ENCODE measurements around the gene CCT8L2.
"Not testable (repeated sequence)": the region's sequence is repeated elsewhere in the genome, so short reads cannot be mapped to it uniquely, and the experiment has no call there.

The CCT8L2 gene, protein sequence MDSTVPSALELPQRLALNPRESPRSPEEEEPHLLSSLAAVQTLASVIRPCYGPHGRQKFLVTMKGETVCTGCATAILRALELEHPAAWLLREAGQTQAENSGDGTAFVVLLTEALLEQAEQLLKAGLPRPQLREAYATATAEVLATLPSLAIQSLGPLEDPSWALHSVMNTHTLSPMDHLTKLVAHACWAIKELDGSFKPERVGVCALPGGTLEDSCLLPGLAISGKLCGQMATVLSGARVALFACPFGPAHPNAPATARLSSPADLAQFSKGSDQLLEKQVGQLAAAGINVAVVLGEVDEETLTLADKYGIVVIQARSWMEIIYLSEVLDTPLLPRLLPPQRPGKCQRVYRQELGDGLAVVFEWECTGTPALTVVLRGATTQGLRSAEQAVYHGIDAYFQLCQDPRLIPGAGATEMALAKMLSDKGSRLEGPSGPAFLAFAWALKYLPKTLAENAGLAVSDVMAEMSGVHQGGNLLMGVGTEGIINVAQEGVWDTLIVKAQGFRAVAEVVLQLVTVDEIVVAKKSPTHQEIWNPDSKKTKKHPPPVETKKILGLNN

GRCh38 chr22:16592710-16593109 lies at the start of gene CCT8L2:
CCT8L2 (minus strand) TSS chr22:16592810; CDS start chr22:16592550, 260 bp downstream.
- H3K4me1 ChIP-seq (ENCODE audit: insufficient read depth, low read length); H3K79me2 ChIP-seq (ENCODE audit: insufficient read depth, low read length); H3K27ac ChIP-seq (ENCODE audit: low read length); ATAC-seq (ENCODE audit: insufficient read depth, low read depth); H3K27me3 ChIP-seq (ENCODE audit: insufficient read depth, low read length, poor library complexity); H3K4me2 ChIP-seq (ENCODE audit: insufficient read depth, low read length); H3K36me3 ChIP-seq (ENCODE audit: insufficient read depth, low read length); H4K20me1 ChIP-seq (ENCODE audit: insufficient read depth, low read length); H3K4me3 ChIP-seq (ENCODE audit: low read depth in 1 of 2, low read length in 2 of 2); H2AFZ ChIP-seq (ENCODE audit: low read depth, low read length); H3K9ac ChIP-seq (ENCODE audit: low read depth, low read length); H3K9me3 ChIP-seq (ENCODE audit: insufficient read depth, low read length, severe bottlenecking); DNase-seq: not testable (repeated sequence)

- not testable (repeated sequence) for H4K20me1 ChIP-seq (ENCODE audit: insufficient read depth, low read length); ATAC-seq (ENCODE audit: insufficient read depth, low read depth); DNase-seq; H3K27ac ChIP-seq (ENCODE audit: low read length); H3K4me2 ChIP-seq (ENCODE audit: insufficient read depth, low read length); H3K4me3 ChIP-seq (ENCODE audit: low read depth in 1 of 2, low read length in 2 of 2); H3K36me3 ChIP-seq (ENCODE audit: insufficient read depth, low read length); H2AFZ ChIP-seq (ENCODE audit: low read depth, low read length); H3K9me3 ChIP-seq (ENCODE audit: insufficient read depth, low read length, severe bottlenecking); H3K9ac ChIP-seq (ENCODE audit: low read depth, low read length); H3K4me1 ChIP-seq (ENCODE audit: insufficient read depth, low read length); H3K27me3 ChIP-seq (ENCODE audit: insufficient read depth, low read length, poor library complexity)
- H3K79me2 ChIP-seq (ENCODE audit: insufficient read depth, low read length): peaks cover 27% of the 10 kb centered on the region
Observed at GRCh38 chr22:16635442-16635841, 42.8 kb upstream of the CCT8L2 start.

DNA sequence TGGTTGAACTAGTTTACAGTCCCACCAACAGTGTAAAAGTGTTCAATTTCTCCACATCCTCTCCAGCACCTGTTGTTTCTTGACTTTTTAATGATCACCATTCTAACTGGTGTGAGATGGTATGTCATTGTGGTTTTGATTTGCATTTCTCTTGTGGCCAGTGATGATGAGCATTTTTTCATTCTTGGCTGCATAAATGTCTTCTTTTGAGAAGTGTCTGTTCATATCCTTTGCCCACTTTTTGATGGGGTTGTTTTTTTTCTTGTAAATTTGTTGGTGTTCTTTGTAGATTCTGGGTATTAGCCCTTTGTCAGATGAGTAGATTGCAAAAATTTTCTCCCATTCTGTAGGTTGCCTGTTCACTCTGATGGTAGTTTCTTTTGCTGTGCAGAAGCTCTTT lies 41.5 kb upstream of the CCT8L2 start:
- H3K4me2 ChIP-seq (ENCODE audit: insufficient read depth, low read length); H3K9ac ChIP-seq (ENCODE audit: low read depth, low read length); ATAC-seq (ENCODE audit: insufficient read depth, low read depth); H3K4me3 ChIP-seq (ENCODE audit: low read depth in 1 of 2, low read length in 2 of 2); H3K4me1 ChIP-seq (ENCODE audit: insufficient read depth, low read length); H3K36me3 ChIP-seq (ENCODE audit: insufficient read depth, low read length); H3K9me3 ChIP-seq (ENCODE audit: insufficient read depth, low read length, severe bottlenecking); H4K20me1 ChIP-seq (ENCODE audit: insufficient read depth, low read length); H3K27ac ChIP-seq (ENCODE audit: low read length); DNase-seq; H3K27me3 ChIP-seq (ENCODE audit: insufficient read depth, low read length, poor library complexity); H2AFZ ChIP-seq (ENCODE audit: low read depth, low read length): not testable (repeated sequence)
- H3K79me2 ChIP-seq (ENCODE audit: insufficient read depth, low read length): peaks cover 37% of the 10 kb centered on the region

GRCh38 chr22:16628476-16628875 lies 35.9 kb upstream of the CCT8L2 start:
- not testable (repeated sequence) for H3K4me1 ChIP-seq (ENCODE audit: insufficient read depth, low read length); H3K9ac ChIP-seq (ENCODE audit: low read depth, low read length); ATAC-seq (ENCODE audit: insufficient read depth, low read depth); H3K36me3 ChIP-seq (ENCODE audit: insufficient read depth, low read length); H4K20me1 ChIP-seq (ENCODE audit: insufficient read depth, low read length); H3K4me3 ChIP-seq (ENCODE audit: low read depth in 1 of 2, low read length in 2 of 2); H3K27me3 ChIP-seq (ENCODE audit: insufficient read depth, low read length, poor library complexity); H3K27ac ChIP-seq (ENCODE audit: low read length); H3K9me3 ChIP-seq (ENCODE audit: insufficient read depth, low read length, severe bottlenecking); H3K4me2 ChIP-seq (ENCODE audit: insufficient read depth, low read length); DNase-seq; H2AFZ ChIP-seq (ENCODE audit: low read depth, low read length)
- peaks cover 44% of the 10 kb centered on the region for H3K79me2 ChIP-seq (ENCODE audit: insufficient read depth, low read length)

DNA sequence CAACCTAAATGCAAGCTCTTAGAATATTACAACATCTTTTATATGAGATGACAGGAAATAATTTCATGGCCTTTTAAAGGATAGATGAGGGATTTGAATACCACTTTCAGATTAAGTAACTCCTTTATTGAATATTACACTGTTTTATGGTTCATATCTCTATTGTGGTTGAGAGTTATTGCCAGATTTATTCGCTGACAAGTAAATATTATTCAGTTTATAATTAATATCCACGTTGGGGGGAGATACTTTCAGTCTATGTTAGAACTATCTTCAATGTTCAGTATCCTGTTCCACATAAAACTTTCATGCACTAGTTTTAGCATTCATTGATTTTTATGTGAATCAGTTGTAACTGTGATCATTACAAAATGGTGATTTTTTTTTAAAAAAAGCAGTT lies 32.4 kb upstream of the CCT8L2 start:
- H3K27ac ChIP-seq (ENCODE audit: low read length); H2AFZ ChIP-seq (ENCODE audit: low read depth, low read length); DNase-seq; H3K4me1 ChIP-seq (ENCODE audit: insufficient read depth, low read length); H3K4me3 ChIP-seq (ENCODE audit: low read depth in 1 of 2, low read length in 2 of 2); H3K36me3 ChIP-seq (ENCODE audit: insufficient read depth, low read length); H3K4me2 ChIP-seq (ENCODE audit: insufficient read depth, low read length); ATAC-seq (ENCODE audit: insufficient read depth, low read depth); H3K27me3 ChIP-seq (ENCODE audit: insufficient read depth, low read length, poor library complexity); H4K20me1 ChIP-seq (ENCODE audit: insufficient read depth, low read length); H3K9ac ChIP-seq (ENCODE audit: low read depth, low read length); H3K9me3 ChIP-seq (ENCODE audit: insufficient read depth, low read length, severe bottlenecking): not testable (repeated sequence)
- peaks cover 40% of the 10 kb centered on the region for H3K79me2 ChIP-seq (ENCODE audit: insufficient read depth, low read length)

- H4K20me1 ChIP-seq (ENCODE audit: insufficient read depth, low read length); DNase-seq; H2AFZ ChIP-seq (ENCODE audit: low read depth, low read length); H3K9ac ChIP-seq (ENCODE audit: low read depth, low read length); H3K4me2 ChIP-seq (ENCODE audit: insufficient read depth, low read length); ATAC-seq (ENCODE audit: insufficient read depth, low read depth); H3K27me3 ChIP-seq (ENCODE audit: insufficient read depth, low read length, poor library complexity); H3K4me1 ChIP-seq (ENCODE audit: insufficient read depth, low read length); H3K27ac ChIP-seq (ENCODE audit: low read length); H3K9me3 ChIP-seq (ENCODE audit: insufficient read depth, low read length, severe bottlenecking); H3K4me3 ChIP-seq (ENCODE audit: low read depth in 1 of 2, low read length in 2 of 2): not testable (repeated sequence)
- peaks cover 39% of the 10 kb centered on the region for H3K79me2 ChIP-seq (ENCODE audit: insufficient read depth, low read length)
- H3K36me3 ChIP-seq (ENCODE audit: insufficient read depth, low read length): peaks cover 13% of the 10 kb centered on the region
Observed at GRCh38 chr22:16623595-16623994, 31.0 kb upstream of the CCT8L2 start.

- H3K9ac ChIP-seq (ENCODE audit: low read depth, low read length); H4K20me1 ChIP-seq (ENCODE audit: insufficient read depth, low read length); DNase-seq; H2AFZ ChIP-seq (ENCODE audit: low read depth, low read length); H3K27me3 ChIP-seq (ENCODE audit: insufficient read depth, low read length, poor library complexity); H3K9me3 ChIP-seq (ENCODE audit: insufficient read depth, low read length, severe bottlenecking); H3K4me3 ChIP-seq (ENCODE audit: low read depth in 1 of 2, low read length in 2 of 2): not testable (repeated sequence)
- H3K36me3 ChIP-seq (ENCODE audit: insufficient read depth, low read length): peaks cover 31% of the 10 kb centered on the region
- peak; percentile 55; the same call in 1 of the 3 replicates for ATAC-seq (ENCODE audit: insufficient read depth, low read depth)
- H3K79me2 ChIP-seq (ENCODE audit: insufficient read depth, low read length): peaks cover 30% of the 10 kb centered on the region
- H3K4me1 ChIP-seq (ENCODE audit: insufficient read depth, low read length): peaks cover 29% of the 10 kb centered on the region
- peak overlapping the region; percentile 57 for H3K27ac ChIP-seq (ENCODE audit: low read length)
- H3K4me2 ChIP-seq (ENCODE audit: insufficient read depth, low read length): peak overlapping the region; percentile 36; the same call in 1 of the 2 replicates
Observed at GRCh38 chr22:16617516-16617915, 24.9 kb upstream of the CCT8L2 start.

DNA sequence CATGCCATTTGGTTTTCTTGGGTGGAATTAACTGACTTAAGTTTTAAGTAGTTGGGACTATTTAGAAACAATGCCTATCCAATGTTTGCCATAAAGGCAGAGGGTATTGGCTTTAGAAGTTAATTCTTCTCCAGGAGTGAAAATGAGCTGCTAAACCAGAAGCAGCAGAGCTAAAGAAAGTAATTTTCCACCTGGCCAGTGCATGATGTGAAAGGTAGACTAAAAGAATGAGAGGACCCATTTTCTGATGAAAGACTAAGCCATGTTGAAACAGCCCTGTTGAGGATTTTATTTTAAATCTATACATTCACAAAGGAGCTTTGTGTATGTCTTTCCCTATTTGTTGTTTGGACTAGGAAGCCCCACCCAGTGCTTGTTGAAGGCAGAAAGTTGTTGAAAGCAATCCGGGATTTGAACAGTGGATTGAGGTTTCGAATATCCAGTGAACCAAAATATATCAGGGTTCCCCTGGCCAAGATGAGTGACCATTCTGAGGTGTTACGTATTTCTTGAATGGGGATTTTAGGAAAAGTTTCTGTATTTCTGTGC lies 23.9 kb upstream of the CCT8L2 start:
- peaks cover 29% of the 10 kb centered on the region for H3K4me1 ChIP-seq (ENCODE audit: insufficient read depth, low read length)
- not testable (repeated sequence) for H3K27me3 ChIP-seq (ENCODE audit: insufficient read depth, low read length, poor library complexity); H3K4me3 ChIP-seq (ENCODE audit: low read depth in 1 of 2, low read length in 2 of 2); H3K9me3 ChIP-seq (ENCODE audit: insufficient read depth, low read length, severe bottlenecking); DNase-seq; H3K9ac ChIP-seq (ENCODE audit: low read depth, low read length); H2AFZ ChIP-seq (ENCODE audit: low read depth, low read length); H4K20me1 ChIP-seq (ENCODE audit: insufficient read depth, low read length); ATAC-seq (ENCODE audit: insufficient read depth, low read depth); H3K27ac ChIP-seq (ENCODE audit: low read length); H3K4me2 ChIP-seq (ENCODE audit: insufficient read depth, low read length)
- H3K79me2 ChIP-seq (ENCODE audit: insufficient read depth, low read length): peaks cover 30% of the 10 kb centered on the region
- peaks cover 31% of the 10 kb centered on the region for H3K36me3 ChIP-seq (ENCODE audit: insufficient read depth, low read length)

Data from DND-41 (cell line).